Tibial nerve (tissue), 4 donors: ENCODE results near the gene TRPV4. TPM values are rescaled to one million over a fixed set of nuclear protein-coding genes. Genes with fewer than 3 reads are reported as not detected.

Experiments
- DNase-seq, 2 donors: peaks; one replicate each; pipeline ENCODE4 v3.0.0-alpha.2; 2019; ENCODE audit warnings: low spot score in 2 of 2
- H3K27ac ChIP-seq, 4 donors: fragments of 200-600 bp; sonication (generic) in 3 of 4; one replicate each; pipeline ENCODE4 v1.5.1; 2017 to 2019; ENCODE audit warnings: mild to moderate bottlenecking in 1 of 4
- H3K27me3 ChIP-seq, 2 donors: fragments of 200-600 bp; sonication (generic) in 1 of 2; one replicate each; pipeline versions ENCODE4 v1.5.1 to v1.6.0; 2017 to 2019
- H3K36me3 ChIP-seq, 3 donors: fragments of 200-600 bp; sonication (generic); one replicate each; pipeline ENCODE4 v1.5.1; 2018 to 2019
- H3K4me1 ChIP-seq, 4 donors: fragments of 200-600 bp; sonication (generic) in 3 of 4; one replicate each; pipeline ENCODE4 v1.5.1; 2017 to 2019
- H3K4me3 ChIP-seq, 4 donors: fragments of 200-600 bp; sonication (generic) in 3 of 4; one replicate each; pipeline ENCODE4 v1.5.1; 2017 to 2019; ENCODE audit warnings: mild to moderate bottlenecking in 1 of 4, moderate library complexity in 1 of 4
- H3K9me3 ChIP-seq, 4 donors: fragments of 200-600 bp; sonication (generic) in 3 of 4; one replicate each; pipeline ENCODE4 v1.5.1; 2017 to 2019
- CTCF ChIP-seq, 5 experiments: fragments of 200-600 bp in 3 of 5; fragments of 450-650 bp in 2 of 5; sonication (generic) in 3 of 5; IDR thresholded peaks; one replicate each; pipeline ENCODE4 v1.5.1; 2016 to 2019; ENCODE audit warnings: antibody characterized with exemption in 5 of 5, mild to moderate bottlenecking in 3 of 5, moderate library complexity in 2 of 5
- EP300 ChIP-seq, 2 donors: sonication (generic); formaldehyde crosslinking; IDR thresholded peaks; one replicate each; pipeline ENCODE4 v1.6.1; 2017; ENCODE audit warnings: antibody characterized with exemption in 2 of 2, mild to moderate bottlenecking in 1 of 2
- POLR2A ChIP-seq, 2 donors: fragments of 450-650 bp; IDR thresholded peaks; one replicate each; pipeline ENCODE4 v1.6.1; 2017; ENCODE audit warnings: antibody characterized with exemption in 2 of 2, mild to moderate bottlenecking in 2 of 2, moderate library complexity in 2 of 2
- WGBS, 2 donors: methylation state at CpG; one replicate each; pipeline ENCODE4 v1.1.5; 2018; 5-methylcytosine and 5-hydroxymethylcytosine counted together
- total RNA-seq, 4 donors: library from RNA; depleted of rRNA; stranded (reverse); fragments of >200 nt; gene quantifications; one replicate each; pipeline ENCODE4 v1.1.0, GENCODE V29; 2016

The TRPV4 gene
- total RNA-seq, 4 donors from 2014 or later = 0.42 to 3.0 (median 1.4) TPM

GRCh38 chr12:109831365-109831764, 1.8 kb downstream of the TRPV4 start:
- TF ChIP-seq EP300 (IDR thresholded peaks at IDR 0.05) = no peak
- no peak for TF ChIP-seq POLR2A (IDR thresholded peaks at IDR 0.05)
- TF ChIP-seq CTCF (IDR thresholded peaks at IDR 0.05) = no peak
- 83 to 89% methylated on average over 6 of the region's 6 CpGs for WGBS, 2 donors
- Histone ChIP-seq H3K27ac (no peak overlapping the region), H3K4me1 (peaks cover 0 to 28% (median 2%) of the 10 kb centered on the region in 4 donors), H3K27me3 (peaks cover 0 to 24% of the 10 kb centered on the region in 2 donors), H3K4me3 (no peak overlapping the region), H3K9me3 (no peaks in the 10 kb centered on the region), H3K36me3 (no peaks in the 10 kb centered on the region)
- no peak for DNase-seq

GRCh38 chr12:109830718-109831117, 2.5 kb downstream of the TRPV4 start:
- no peak overlapping the region for H3K27ac ChIP-seq
- peaks cover 0 to 28% (median 2%) of the 10 kb centered on the region in 4 donors for H3K4me1 ChIP-seq
- no peaks in the 10 kb centered on the region for H3K9me3 ChIP-seq
- DNase-seq = no peak
- 54 to 60% methylated on average over 2 of the region's 2 CpGs for WGBS, 2 donors
- no peak for TF ChIP-seq POLR2A (IDR thresholded peaks at IDR 0.05)
- no peak for TF ChIP-seq CTCF (IDR thresholded peaks at IDR 0.05)
- TF ChIP-seq EP300 (IDR thresholded peaks at IDR 0.05) = no peak
- no peaks in the 10 kb centered on the region for H3K36me3 ChIP-seq
- H3K27me3 ChIP-seq = peaks cover 0 to 24% of the 10 kb centered on the region in 2 donors
- H3K4me3 ChIP-seq = no peak overlapping the region

- Histone ChIP-seq H3K4me3 (no peak overlapping the region), H3K4me1 (peaks cover 0 to 28% (median 2%) of the 10 kb centered on the region in 4 donors), H3K36me3 (no peaks in the 10 kb centered on the region), H3K27me3 (peaks cover 0 to 24% of the 10 kb centered on the region in 2 donors), H3K9me3 (no peaks in the 10 kb centered on the region), H3K27ac (no peak overlapping the region)
- WGBS, 2 donors = 91 to 94% methylated on average over 2 of the region's 2 CpGs
- no peak for TF ChIP-seq CTCF (IDR thresholded peaks at IDR 0.05)
- no peak for TF ChIP-seq POLR2A (IDR thresholded peaks at IDR 0.05)
- DNase-seq = no peak
Measured at GRCh38 chr12:109830267-109830666, 2.9 kb downstream of the TRPV4 start.

GRCh38 chr12:109829667-109830066, 3.5 kb downstream of the TRPV4 start:
- WGBS, 2 donors = 87 to 88% methylated on average over 10 of the region's 10 CpGs
- Histone ChIP-seq H3K27me3 (peaks cover 0 to 24% of the 10 kb centered on the region in 2 donors), H3K4me3 (no peak overlapping the region), H3K9me3 (no peaks in the 10 kb centered on the region), H3K36me3 (no peaks in the 10 kb centered on the region), H3K4me1 (peaks cover 0 to 28% (median 2%) of the 10 kb centered on the region in 4 donors), H3K27ac (no peak overlapping the region)
- TF ChIP-seq EP300 (IDR thresholded peaks at IDR 0.05) (no peak), POLR2A (IDR thresholded peaks at IDR 0.05) (no peak), CTCF (IDR thresholded peaks at IDR 0.05) (no peak)
- DNase-seq = no peak

GRCh38 chr12:109828754-109829511, 4.3 kb downstream of the TRPV4 start:
- DNase-seq = no peak
- Histone ChIP-seq H3K4me1 (peaks cover 0 to 28% (median 2%) of the 10 kb centered on the region in 4 donors), H3K36me3 (no peaks in the 10 kb centered on the region), H3K27me3 (peaks cover 0 to 24% of the 10 kb centered on the region in 2 donors), H3K9me3 (no peaks in the 10 kb centered on the region), H3K27ac (peak overlapping the region in 2 of 4 donors; percentile 37 to 65), H3K4me3 (no peak overlapping the region)
- TF ChIP-seq POLR2A (IDR thresholded peaks at IDR 0.05) (no peak), CTCF (IDR thresholded peaks at IDR 0.05) (no peak), EP300 (IDR thresholded peaks at IDR 0.05) (no peak)
- WGBS, 2 donors = 66 to 77% methylated on average over 3 of the region's 3 CpGs
